DMS 273 (cell line): ENCODE results near the gene DNMT3A.
A peak's percentile ranks its signal among the peaks of the same experiment; 100 is the strongest.
"Not testable (repeated sequence)": the region's sequence is repeated elsewhere in the genome, so short reads cannot be mapped to it uniquely, and the experiment has no call there.

ENCODE experiments used
- DNase-seq: peaks from one replicate; lab custom pipeline; 2025; ENCODE audit not compliant: unreplicated experiment; lab: John Stamatoyannopoulos, UW

Gene DNMT3A

DNA sequence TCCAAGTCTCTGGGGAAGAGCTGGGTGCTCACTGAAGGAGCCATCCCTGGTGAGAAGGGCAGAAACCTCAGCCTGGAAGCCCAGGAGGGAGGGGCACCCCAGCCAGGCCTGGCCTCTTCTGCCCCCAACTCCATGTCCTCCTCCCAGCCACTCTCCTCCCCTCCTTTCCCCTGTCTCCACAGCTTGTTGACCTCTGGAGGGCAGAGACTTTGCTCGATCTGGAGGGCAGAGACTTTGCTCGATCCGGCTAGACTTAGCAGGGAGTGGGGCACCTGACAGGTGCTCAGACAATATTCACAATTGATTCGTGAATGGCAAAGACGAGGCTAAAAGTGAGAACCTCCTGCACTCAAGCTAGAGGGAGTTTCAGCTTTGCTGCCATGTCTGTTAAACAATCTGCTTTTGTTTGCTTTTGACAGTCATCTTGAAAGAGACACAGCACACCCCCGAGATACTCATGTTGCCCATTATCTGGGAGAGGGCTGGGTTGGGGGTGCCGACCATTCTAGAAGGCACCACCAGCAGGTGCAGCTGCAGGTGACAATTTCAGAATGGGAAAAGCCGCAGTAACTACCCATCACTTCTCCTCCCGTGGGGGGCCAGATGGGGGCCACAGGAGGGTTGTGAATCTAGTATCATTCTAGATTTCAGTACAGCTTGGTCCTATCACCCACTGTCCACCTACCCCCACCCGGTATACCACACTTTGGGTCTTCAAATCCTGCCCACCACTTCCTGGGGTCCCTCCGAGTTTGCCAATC lies 54.8 kb downstream of the DNMT3A start:
- no peak for DNase-seq

DNA sequence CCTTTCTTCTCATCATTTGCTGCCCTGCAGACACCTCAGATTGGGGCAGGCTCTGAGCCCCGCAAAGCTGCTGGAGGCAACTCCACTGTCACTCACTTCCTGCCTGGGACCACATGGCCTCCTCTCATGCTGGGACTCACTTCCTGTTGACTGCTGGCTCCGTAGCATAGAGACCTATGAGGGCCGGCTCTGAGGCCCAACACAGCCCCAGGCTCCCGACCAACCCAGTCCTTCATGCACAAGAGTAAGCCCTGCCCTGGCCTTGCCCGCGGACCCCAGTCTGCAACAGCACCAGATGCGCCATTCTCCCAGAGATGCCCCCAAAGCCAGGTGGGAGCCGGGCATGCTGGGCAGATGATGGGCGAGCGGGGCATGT lies 55.7 kb downstream of the DNMT3A start:
- DNase-seq: peak; percentile 22

DNA sequence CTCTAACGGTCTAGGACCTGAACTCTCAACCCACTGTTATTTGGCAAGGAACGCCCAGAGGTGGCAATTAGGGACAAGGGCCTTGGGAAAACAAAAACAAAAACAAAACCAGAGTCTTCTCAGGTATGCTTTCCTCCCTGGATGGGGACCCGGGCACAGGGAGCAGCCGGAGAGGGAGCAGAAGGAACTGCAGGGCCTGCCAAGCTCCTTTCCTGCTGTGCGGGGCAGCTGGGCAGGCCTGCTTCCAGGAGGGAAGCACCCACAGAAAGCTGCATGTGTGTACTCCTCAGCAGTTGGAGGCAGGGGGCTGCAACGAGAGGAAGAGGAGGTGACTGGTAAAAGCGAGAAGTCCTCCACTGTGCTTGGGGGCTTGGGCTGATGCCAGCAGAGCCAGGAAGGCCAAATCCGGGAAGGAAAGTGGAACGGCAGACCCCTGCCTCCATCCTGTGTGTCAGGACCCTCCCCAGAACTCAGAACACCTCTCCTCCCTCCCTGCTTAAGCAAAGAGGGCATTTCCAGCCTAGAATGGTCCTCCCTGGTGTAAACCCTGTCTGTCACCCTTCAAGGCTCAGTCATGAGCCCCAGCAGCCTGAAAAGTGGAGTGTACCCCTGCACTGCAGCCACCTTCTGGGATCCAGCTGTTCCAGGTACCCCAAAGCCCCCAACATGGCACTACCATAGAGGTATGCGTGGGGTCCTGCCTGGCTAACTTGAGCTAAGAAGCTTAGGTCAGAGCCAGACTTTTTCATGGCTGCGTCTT lies 56.3 kb downstream of the DNMT3A start:
- peak; percentile 76 for DNase-seq

DNA sequence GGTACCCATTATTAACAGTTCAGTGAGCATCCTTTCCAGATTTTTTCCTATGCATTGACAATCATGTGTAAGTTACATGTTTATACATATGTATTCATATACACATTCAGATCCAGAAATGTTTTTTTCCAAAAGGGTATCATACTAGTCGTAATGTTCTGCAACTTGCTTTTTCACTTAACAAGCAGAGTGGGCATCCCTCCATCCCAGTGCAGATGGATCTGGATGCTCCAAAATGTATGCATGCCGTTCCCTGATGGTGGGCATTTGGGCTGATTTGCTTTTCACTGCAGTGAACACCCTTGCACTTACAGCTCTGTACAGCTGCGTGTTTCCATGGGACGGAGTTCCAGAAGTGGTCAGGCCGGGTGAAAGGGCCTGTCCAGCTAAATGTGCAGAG lies 57.0 kb downstream of the DNMT3A start:
- no peak for DNase-seq

DNA sequence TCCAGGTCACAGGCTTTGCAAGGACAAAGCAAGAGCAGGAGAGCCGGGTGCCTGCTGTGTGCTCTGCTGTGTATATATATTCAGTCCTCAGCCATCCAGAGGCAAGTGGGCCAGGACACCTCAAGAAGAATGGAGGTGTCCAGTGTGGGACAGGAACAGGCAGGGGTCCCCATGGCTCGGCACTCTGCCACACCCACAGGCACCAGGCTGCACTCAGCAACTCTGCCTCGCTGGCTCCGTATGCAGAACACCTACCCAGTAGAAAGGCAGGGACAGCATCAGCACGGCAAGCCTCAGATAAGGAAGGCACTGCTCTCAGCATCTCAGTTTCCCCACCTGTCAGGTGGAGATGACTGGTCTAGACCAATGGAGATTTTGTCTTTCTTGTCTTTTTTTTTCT lies 57.8 kb downstream of the DNMT3A start:
- DNase-seq: no peak

DNA sequence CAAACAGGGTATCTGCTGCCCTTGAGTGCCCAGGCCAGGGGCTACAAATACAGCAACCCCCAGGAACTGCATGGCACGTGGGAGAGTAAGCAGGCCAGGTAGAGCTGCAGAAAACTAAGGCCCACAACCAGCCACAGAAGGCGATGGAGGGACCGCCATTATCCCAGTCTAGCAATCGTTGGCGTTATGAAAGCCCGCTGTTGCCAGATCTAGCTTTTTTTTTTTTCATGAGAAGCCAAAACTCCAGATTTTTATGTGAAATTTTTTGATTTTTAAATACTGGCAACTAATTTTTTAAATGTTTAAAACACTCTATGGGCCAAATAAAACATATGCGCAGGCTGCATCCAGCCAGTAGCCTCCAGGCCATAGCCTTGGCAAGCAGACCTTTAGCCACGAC lies 59.8 kb downstream of the DNMT3A start:
- DNase-seq: no peak

DNA sequence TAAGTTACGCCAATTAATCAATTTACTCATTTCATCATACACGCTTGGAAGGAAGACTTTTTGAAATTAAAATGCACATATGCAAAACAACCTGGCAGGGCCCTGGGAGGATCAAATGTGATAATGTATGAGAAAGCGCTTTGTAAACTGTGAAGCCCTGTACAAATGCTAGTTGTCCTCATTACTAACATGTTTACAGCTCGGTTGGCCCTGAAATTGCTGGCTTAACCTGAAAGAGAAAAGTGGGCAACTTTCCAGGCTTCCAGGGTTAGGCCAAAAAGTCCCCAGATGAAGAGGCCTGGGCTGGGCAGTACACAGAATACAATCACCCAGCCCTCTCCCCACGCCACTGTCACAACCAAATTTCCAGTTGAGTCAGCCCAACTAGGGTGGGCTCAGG lies 60.2 kb downstream of the DNMT3A start:
- peak; percentile 39 for DNase-seq

DNA sequence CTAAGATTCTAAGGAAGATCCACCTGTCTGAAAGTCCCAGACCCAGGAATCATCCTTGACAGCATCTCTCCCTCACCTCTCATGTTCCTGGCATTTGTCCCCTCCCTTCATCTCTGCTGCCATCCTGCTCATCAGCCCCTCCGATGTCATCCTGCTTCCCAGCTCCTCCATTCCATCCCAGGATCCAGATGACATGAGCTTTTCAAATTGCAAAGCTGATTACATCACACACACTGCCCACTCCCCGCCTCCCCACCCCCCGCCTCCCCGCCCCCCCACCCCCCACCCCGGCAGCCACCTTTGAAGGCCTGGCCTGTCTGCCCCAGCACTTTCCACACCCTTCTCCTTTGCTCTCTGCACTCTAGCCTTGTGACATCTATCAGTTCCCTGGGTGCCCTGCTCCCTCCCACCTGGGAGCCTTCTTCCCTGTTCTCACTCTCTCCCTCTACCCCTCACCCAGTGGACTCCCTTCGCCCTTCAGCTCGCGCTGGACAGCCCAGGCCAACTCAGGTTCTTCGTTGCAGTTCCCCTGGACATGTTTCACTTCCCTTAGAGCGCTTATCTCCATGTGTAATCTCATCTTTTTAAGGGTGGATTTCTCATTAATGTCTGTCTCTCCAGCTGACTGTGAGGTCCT lies 61.6 kb downstream of the DNMT3A start:
- no peak for DNase-seq

DNA sequence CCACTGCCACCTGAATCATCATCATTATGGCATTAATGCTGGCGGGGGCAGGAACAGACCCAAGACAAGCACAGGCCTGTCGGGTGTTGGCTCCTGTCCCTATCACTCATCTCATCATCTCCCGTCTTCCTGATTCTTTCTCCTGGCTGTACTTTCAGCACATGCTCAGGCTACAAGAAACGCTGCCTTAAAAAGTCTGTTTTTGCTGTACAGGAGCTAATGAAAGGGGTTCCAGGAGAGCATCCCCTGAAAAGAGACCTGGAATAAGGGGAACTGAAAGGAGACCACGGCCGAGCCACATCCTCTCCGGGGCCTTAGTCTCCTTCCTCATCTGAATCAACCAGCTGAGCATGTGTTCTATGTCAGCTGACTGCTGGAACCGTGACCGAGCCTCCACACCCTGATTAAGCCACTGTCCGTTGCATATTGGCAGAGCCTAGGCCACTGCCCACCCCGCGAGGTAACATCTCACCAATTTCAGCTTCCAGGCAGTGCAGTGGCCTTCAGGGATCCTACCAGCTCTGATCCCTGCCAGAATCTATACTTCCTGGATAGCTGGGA lies 62.6 kb downstream of the DNMT3A start:
- peak; percentile 65 for DNase-seq

DNA sequence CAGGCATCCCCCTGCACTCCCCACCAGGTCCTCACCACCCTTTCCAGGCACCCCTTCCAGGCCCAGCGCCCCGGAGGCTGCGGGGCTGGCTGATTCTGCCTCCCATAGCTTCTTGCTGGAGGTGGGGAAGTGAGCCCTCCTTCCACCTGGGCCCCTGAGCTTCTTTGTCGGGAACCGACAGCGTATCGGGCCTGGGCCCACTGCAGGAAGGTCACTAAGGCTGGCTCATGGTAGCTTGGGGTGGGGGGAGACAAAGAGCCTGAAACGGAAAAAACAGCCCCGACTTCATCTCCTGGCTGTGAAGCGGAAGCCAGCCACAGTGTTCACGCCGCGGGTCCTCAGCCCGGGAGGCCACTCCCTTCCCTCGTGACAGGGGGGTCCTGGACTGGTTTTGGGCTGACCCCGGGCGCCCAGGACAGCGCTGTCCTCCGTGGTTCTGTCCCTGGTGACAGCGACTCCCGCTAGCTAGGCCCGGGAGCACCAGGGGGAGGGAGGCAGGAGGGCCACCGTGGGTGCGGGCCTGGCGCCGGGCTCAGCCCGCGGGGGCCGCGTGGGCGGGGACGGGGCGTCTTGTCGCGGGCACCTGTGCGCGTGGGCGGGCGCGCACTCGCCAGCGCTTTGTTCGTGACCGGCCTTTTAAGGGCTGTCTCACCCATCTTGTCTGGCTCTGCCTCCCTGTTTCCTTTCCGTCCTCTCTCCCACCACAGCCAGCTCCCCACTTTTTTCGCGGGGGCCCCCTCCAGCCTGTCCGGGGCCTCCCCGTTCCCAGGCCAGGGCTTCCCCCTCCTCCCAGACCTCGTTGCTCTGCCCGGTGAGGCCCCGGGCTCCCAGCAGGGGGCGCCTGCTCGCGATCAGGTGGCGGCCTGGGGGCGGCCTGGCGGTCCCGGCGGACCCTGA lies 64.9 kb downstream of the DNMT3A start:
- no peak for DNase-seq

DNA sequence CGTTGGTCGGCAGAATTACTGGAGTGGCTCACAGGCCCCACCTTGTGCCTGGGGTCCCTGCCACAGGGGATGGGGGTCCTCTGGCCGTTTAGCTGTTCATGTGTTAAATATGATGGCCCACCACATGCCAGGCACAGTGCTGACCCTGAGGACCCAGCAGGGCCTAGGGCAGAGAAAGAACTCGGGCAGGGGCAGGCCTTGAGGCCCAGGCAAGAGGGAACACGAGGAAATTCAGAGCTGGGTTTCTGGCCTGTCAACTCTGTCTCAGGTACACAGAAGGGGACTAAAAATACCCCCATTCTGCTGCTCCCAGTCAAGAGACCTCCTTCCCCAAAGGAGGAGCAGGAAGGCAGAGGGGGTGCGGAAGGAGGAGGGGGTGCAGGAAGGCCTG lies 66.2 kb downstream of the DNMT3A start:
- DNase-seq: no peak

DNA sequence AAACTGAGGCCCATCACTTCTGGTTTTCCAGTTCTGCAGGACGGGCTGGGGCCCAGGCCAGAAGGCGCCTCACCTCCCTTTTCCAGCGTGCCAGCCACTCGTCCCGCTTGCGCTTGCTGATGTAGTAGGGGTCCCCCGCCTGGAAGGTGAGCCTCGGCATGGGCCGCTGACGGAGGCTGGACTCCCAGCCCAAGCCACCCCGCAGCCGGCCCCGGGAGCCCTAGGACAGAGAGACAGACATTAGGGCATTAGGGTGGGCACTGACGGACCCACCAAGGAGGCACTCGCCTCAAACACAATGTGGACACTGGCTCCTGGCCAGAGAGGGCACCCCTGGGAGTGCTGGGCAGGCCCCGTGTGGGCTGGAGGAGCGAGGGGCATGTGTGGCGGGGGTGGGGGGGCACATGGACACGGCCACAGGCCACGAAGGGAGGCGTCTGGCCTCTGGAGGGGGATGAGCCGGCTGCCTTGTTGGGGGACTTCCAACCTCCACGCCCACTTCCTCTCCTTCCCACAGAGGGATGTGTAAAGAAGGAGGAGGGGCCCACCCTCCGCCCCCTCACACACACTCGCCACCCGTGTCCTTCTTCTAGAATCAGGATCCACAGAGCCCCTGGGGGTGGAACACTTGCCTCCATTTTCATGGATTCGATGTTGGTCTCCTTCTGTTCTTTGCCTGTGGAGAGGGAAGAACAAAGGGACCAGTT lies 66.7 kb downstream of the DNMT3A start:
- no peak for DNase-seq

DNA sequence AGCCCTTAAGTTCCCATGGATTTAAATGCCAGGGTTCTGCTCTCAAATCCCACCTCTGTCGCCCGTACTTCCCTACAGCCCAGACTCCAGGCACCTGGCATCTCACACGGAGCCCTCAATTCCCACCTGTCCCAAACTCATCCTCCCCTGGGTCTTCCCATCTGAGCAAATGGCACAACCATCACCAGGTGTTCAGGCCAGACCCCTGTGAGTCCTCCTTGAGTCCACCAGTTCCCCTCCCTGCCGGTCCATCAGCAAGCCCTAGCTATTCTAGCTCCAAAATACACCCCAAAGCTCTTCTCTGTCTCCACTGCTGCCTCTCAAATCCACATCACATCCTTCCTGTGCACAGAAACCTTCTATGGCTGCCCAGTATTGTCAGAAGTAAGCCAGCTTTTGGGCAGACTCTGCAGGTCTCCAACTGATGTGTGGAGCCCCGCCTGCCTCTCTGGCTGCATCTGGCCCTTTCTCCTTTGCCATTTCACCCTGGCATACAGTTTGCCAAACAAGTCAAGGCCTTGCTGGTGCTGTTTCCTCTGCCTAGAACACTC lies 67.7 kb downstream of the DNMT3A start:
- no peak for DNase-seq

DNA sequence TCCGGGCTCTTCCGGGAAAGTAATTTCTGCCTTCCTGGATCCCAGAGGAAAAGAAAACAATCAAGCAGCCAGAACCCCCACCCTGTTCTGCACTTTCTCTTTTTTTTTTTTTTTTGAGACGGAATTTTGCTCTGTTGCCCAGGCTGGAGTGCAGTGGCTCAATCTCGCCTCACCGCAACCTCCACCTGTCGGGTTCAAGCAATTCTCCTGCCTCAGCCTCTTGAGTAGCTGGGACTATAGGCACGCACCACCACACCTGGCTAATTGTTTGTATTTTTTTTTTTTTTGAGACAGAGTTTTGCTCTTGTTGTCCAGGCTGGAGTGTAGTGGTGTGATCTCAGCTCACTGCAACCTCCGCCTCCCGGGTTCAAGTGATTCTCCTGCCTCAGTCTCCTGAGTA lies 69.0 kb downstream of the DNMT3A start:
- DNase-seq: not testable (repeated sequence)

DNA sequence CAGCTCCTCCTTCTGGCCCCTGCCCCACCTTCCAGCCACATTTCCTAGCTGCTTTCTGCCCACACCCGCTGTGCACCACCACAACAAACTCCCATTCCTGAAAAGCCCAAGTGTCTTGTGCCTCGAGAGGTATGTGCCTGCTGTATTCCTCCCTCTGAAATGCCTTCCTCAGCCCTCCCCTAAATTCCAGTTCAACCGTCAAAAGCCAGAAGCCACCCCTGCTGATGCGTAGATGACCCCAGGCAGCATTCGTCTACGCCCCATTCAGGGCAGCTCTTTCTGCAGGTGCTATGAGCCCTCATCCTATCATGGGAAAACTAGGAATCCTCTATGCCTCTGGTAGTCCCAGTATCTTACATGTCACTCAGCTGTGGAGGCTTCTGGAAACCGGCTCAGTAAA lies 71.7 kb downstream of the DNMT3A start:
- DNase-seq: no peak

DNA sequence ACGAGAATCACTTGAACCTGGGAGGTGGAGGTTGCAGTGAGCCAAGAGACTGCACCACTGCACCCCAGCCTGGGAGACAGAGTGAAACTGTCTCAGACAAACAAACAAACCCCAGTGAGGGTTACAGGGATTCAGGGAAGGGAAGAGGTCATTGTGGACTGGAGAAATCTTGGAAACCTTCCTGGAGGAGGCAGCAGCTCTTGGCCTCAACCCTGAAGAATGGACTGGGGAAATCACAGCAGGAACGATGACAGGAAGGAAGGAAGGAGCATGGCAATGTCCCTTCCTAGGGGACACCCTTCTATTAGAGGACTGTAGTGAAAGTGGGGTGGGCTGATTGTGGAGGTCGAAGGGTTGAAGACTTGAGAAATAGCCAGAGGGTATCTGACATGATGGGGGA lies 72.5 kb downstream of the DNMT3A start:
- DNase-seq: no peak

DNA sequence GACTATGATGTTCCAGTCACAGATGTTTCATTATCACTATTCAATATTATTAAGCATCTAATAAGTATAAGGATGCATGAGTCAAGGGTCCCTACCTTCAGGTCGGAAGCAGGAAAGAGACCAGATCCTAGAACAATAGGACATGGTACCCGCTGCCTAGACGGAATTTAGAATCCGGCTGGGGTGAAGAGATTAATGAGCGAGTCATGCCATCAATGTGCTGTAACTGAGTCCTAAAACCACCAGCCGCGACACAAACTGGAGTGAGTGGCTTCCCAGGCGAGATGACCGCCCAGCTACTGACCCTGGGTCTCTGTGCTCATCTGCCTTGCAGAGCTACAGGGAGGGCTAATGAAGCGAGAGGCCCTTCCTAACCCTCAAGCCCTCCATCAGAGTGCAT lies 73.6 kb downstream of the DNMT3A start:
- no peak for DNase-seq

DNA sequence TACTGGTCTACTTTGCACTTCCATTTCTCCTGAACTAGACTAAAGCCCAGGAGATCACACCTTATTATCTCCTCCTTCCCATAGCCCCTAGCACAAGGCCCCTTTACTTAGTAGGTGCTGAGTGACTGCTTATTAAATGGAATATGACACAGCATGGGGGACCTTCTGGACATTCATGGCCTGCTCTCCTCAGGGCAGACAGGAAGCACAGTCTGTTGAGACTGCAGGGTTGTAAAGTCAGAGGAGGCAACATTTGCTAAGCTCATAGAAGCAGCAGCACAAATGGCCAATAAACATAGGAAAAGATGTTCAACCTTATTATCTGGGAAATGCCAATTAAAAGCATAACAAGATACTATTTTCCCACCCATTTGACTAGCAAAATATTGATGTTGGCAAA lies 75.3 kb downstream of the DNMT3A start:
- no peak for DNase-seq

DNA sequence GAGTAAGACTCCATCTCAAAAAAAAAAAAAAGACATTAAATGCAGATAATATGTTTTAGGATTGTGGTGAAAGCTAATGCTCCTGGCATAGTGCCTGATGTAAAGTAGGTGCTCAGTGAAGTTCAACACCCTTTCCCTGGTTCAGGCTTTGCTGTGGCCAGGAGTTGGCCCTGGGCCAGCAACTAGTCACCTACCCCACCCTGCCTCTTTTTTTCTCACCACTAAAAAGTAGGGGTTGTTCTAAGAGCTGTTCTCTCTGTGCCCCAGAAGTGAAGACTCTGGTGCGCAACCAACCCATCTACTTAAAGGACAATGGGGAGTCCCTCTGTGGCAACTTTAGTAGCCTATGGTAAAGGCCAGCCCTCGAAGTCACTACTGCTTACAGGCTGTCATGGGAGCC lies 75.9 kb downstream of the DNMT3A start:
- DNase-seq: no peak

DNA sequence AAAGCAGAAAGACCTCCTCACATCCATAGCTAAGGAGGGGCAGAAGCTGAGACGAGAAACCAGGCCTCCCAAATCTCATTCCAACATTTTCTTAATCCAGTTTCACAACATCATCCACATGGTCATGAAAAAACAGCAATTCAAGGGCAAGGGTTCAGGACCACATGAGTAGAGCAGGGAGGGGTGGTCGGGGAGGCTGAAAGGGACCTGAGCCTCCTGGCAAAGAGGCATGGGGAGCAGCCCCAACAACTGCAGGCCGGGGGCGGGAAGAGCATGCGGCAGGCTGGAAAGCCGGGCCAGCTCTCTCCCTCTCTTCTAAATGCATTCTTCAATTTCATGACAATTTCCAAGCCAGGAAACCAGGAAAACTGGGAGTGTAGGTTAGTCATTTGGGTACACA lies 76.7 kb downstream of the DNMT3A start:
- no peak for DNase-seq
